Activated CD8-positive, alpha-beta memory T cell treated with anti-CD3 and anti-CD28 coated beads for 48 hours (primary cell): ENCODE measurements around the gene CDK12.
"Not testable (repeated sequence)": the region's sequence is repeated elsewhere in the genome, so short reads cannot be mapped to it uniquely, and the experiment has no call there.

Experiments
- DNase-seq, 3 experiments: peaks; one replicate each; pipeline ENCODE4 v3.0.0-alpha.2; 2020; ENCODE audit warnings: low read depth in 2 of 3, low spot score in 2 of 3

Gene CDK12

DNA sequence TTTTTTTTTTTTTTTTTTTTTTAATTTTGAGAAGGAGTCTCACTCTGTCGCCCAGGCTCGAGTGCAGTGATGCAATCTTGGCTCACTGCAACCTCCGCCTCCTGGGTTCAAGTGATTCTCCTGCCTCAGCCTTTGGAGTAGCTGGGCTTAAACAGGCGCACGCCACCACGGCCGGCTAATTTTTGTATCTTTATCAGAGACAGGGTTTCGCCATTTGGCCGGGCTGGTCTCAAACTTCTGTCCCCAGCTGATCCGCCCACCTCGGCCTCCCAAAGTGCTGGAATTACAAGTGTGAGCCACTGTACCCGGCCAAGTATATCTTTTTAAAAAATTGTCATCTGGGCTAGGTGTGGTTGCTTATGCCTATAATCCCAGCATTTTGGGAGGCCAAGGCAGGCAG, 35.6 kb downstream of the CDK12 start:
- DNase-seq: not testable (repeated sequence)

DNA sequence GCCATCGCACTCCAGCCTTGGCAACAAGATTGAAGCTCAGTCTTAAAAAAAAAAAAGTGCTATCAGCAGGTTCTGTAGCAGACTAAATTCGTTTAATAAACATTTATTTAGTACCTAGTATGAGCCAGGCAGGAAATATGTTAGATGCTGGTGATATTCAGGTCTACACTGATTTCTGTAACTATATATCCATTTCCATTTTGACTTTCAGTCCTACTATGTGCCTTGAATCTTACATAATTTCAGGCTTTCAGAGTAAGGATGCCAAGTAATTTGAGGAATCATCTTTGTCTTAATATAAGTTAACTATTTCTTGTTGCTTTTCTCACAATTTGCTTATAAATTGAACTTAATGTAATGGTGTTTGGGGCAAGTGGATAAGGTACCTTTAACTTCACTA, 46.2 kb downstream of the CDK12 start:
- no peak for DNase-seq

DNA sequence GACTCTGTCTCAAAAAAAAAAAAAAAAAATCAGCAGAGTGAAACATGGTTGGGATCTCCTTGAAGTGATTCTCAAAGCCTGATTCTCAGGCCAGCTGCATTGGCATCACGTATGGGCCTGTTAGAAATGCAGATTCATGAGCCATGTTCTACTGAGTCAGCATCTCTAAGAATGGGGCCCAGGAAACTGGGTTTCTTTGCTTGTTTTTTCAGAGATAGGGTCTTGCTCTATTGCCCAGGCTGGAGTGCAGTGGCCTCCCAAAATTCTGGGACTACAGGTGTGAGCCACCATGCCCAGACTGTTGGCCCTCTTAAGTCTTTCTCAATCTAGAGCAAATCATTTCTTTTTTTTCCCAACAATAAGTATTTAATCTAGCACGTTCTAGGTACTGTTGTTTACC, 47.7 kb downstream of the CDK12 start:
- no peak for DNase-seq

- DNase-seq: no peak
Observed at GRCh38 chr17:39513309-39513708, 52.0 kb downstream of the CDK12 start.

- no peak for DNase-seq
Observed at GRCh38 chr17:39513915-39514314, 52.6 kb downstream of the CDK12 start.

- DNase-seq: no peak
Observed at GRCh38 chr17:39517224-39517623, 55.9 kb downstream of the CDK12 start.

GRCh38 chr17:39525801-39526506, 64.7 kb downstream of the CDK12 start:
- DNase-seq: no peak

- DNase-seq: no peak
Observed at GRCh38 chr17:39527220-39527813, 66.0 kb downstream of the CDK12 start.

GRCh38 chr17:39529455-39529854, 68.2 kb downstream of the CDK12 start:
- no peak for DNase-seq

DNA sequence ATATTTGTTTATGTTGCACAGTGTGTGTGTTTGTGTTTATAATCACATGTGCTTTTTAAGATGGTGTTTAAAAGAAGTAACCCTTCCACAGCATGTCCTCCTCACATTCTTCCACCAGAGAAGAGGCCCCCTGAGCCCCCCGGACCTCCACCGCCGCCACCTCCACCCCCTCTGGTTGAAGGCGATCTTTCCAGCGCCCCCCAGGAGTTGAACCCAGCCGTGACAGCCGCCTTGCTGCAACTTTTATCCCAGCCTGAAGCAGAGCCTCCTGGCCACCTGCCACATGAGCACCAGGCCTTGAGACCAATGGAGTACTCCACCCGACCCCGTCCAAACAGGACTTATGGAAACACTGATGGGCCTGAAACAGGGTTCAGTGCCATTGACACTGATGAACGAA, 69.2 kb downstream of the CDK12 start:
- no peak for DNase-seq

DNA sequence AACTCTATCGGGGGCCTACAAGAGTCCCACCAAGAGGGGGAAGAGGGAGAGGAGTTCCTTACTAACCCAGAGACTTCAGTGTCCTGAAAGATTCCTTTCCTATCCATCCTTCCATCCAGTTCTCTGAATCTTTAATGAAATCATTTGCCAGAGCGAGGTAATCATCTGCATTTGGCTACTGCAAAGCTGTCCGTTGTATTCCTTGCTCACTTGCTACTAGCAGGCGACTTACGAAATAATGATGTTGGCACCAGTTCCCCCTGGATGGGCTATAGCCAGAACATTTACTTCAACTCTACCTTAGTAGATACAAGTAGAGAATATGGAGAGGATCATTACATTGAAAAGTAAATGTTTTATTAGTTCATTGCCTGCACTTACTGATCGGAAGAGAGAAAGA, 70.0 kb downstream of the CDK12 start:
- DNase-seq: no peak

GRCh38 chr17:39533891-39534290, 72.6 kb downstream of the CDK12 start:
- DNase-seq: no peak

DNA sequence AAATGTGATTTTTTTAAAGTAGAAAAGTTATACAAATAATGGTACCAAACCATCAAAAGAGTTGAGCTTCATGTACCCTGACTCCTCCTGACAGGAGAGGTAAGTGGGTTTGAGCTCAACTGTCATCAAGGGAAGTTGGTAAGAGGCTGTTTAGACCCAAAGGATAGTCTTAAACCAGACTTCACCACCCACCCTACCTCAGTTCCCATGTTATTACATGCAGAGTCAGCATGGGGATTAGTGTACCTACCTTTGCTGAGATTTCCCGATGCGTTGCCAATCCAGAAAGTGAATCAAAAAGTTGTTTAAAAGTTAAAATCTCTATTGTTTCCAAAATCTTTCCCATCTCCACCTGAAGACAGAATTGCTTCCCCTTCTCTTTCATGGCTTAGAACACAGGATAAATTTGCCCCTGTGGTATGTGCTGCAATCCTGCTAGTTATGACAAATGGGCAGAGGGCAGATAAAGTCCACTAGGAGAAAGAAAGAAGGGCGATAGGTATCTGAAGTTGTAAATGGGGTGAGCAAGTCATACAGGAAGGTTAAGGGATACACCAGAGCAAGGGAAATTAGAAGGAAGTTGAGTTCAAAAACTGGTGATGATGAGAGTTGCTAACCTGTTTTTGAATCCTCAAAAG, 73.6 kb downstream of the CDK12 start:
- DNase-seq: no peak

- no peak for DNase-seq
Observed at GRCh38 chr17:39536468-39536867, 75.2 kb downstream of the CDK12 start.

GRCh38 chr17:39537364-39537763, 76.1 kb downstream of the CDK12 start:
- DNase-seq: not testable (repeated sequence)

- no peak for DNase-seq
Observed at GRCh38 chr17:39538866-39539265, 77.6 kb downstream of the CDK12 start.

DNA sequence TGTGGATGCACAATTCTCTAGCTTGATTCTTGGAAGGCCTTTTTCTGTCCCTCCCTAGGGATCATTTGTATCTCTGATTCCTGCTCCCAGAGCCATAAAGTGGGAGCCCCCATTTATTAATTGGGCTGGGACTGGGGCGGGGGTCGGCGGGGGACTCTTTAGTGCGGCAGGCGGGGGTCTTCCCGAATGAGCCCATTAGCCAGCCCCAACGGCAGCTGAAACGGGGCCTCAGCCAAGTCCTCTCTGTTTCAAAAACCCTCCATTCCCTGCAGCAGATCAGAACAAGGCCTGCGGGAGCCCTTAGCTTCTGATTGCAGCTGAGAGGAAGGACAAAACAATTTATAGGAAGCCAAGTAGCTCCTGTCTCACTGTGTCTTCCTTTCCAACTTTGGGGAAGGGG, 79.3 kb downstream of the CDK12 start:
- no peak for DNase-seq

GRCh38 chr17:39541652-39542051, 80.4 kb downstream of the CDK12 start:
- no peak for DNase-seq

DNA sequence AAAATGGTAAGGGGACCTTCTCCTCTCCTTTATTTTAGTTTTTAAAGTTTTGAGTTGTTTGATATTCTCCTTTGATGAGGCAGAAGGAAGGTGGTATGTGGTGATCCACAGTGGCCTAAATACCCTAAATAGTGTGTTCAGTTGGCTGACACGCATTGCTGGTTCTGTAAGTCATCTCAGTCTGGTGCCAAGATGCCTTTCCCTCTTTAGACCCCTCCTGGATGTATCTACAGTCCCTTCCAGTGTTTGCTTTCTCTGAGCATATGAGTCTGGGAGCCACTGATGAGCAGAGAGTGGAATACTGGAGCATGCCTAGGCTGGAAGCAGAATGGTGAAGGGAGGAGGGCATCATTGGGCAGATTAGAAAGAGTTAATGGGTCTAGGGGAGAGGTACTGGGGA, 81.9 kb downstream of the CDK12 start:
- no peak for DNase-seq

GRCh38 chr17:39543664-39544063, 82.4 kb downstream of the CDK12 start:
- no peak for DNase-seq

GRCh38 chr17:39544361-39544760, 83.1 kb downstream of the CDK12 start:
- DNase-seq: not testable (repeated sequence)

GRCh38 chr17:39547713-39548478, 86.6 kb downstream of the CDK12 start:
- peak; percentile 24 to 75 (median 70) for DNase-seq
